HG03342 (cell line): ENCODE data around the gene ADRA2B.
"Not testable (repeated sequence)": the region's sequence is repeated elsewhere in the genome, so short reads cannot be mapped to it uniquely, and the experiment has no call there.

ENCODE experiments used
- ATAC-seq: cut with Tn5 transposase; IDR thresholded peaks from one replicate; pipeline ENCODE4 v1.9.1; 2021; ENCODE audit warnings: mild to moderate bottlenecking, moderate library complexity; ENCODE audit not compliant: unreplicated experiment

Gene ADRA2B

GRCh38 chr2:96150791-96151594, 34.6 kb upstream of the ADRA2B start:
- no peak for ATAC-seq

GRCh38 chr2:96150007-96150640, 33.8 kb upstream of the ADRA2B start:
- no peak for ATAC-seq

- ATAC-seq: peak; percentile 32
These were observed 32.2 kb upstream of the ADRA2B start for GRCh38 chr2:96148410-96149217.

GRCh38 chr2:96147593-96148201, 31.3 kb upstream of the ADRA2B start:
- no peak for ATAC-seq

- ATAC-seq: no peak
These were observed 30.7 kb upstream of the ADRA2B start for GRCh38 chr2:96146881-96147592.

- ATAC-seq: peak; percentile 28
These were observed 29.9 kb upstream of the ADRA2B start for GRCh38 chr2:96146153-96146880.

- no peak for ATAC-seq
These were observed 29.4 kb upstream of the ADRA2B start for GRCh38 chr2:96145848-96146152.

GRCh38 chr2:96145036-96145847, 28.9 kb upstream of the ADRA2B start, which contains the start of gene DUSP2:
Gene DUSP2 (minus strand): TSS chr2:96145440. CDS start chr2:96145354, 86 bp downstream.
- ATAC-seq: peak; percentile 57

- peak; percentile 1 for ATAC-seq
These were observed 28.2 kb upstream of the ADRA2B start for GRCh38 chr2:96144481-96145035.

GRCh38 chr2:96143848-96144480, 27.6 kb upstream of the ADRA2B start:
- no peak for ATAC-seq

GRCh38 chr2:96143231-96143847, 27.0 kb upstream of the ADRA2B start:
- ATAC-seq: no peak

- no peak for ATAC-seq
These were observed 26.1 kb upstream of the ADRA2B start for GRCh38 chr2:96142217-96143113.

- not testable (repeated sequence) for ATAC-seq
These were observed 25.2 kb upstream of the ADRA2B start for GRCh38 chr2:96141624-96141967.

GRCh38 chr2:96140941-96141623, 24.7 kb upstream of the ADRA2B start:
- ATAC-seq: no peak

GRCh38 chr2:96139181-96139758, 22.9 kb upstream of the ADRA2B start:
- ATAC-seq: no peak
